A549 treated with ZK216348 at 1 μM for 4 hours (cell line): ENCODE results near the gene FAM43A. TPM values are rescaled to one million over a fixed set of nuclear protein-coding genes. Genes with fewer than 3 reads are reported as not detected.

Experiments used
- total RNA-seq: library from RNA; stranded (reverse); fragments of 200-300 nt; extraction: Qiagen RNA extraction; gene quantifications from 5 replicates; pipeline ENCODE4 v1.2.3, GENCODE V29; 2022; ENCODE audit warnings: low read depth

The FAM43A gene, protein sequence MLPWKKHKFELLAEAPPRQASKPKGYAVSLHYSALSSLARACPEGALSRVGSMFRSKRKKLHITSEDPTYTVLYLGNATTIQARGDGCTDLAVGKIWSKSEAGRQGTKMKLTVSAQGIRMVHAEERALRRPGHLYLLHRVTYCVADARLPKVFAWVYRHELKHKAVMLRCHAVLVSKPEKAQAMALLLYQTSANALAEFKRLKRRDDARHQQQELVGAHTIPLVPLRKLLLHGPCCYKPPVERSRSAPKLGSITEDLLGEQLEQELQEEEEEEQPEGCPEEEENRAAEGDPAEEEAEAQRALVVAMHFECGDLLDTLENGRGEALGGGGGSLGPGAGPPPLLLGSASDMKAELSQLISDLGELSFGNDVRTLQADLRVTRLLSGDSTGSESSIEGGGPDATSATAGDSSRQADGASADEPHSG
- total RNA-seq: 7.2 to 15.9 TPM (median 15.6 TPM) in 5 replicates

DNA sequence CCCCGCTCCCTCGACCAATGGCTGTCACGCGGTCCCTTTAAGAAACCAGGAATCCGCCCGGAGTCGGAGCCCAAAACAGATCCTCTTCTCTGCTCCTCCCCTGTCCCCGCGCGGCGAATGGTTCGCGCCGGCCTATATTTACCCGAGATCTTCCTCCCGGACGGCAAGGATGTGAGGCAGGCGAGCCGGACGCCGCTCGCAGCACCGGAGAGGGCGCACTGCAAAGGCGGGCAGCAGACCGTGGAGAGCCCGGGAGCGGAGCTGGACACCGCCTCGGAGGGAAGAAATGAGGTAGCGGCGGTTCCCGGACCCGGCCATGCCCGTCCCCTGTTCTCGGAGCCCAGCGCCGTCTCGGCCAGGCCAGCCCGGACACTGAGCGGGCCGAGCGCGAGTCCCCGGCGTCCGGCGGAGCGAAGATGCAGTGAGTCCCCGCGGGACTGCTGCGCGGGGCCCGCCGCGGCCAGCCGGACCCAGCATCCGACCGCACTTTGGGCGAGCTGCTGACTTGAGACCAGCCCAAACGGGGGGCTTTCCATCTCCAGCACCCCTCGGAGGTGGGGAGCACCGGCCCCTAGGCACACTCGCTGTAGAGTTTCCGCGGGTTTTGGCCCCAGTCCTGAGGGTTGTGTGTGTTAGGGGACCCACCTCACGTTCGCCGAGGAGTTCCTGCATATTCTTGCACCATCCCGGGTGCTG, at the start of gene FAM43A:
Gene FAM43A (plus strand): TSS at position 166 of the 696 bp plus-strand sequence. CDS start 944 bp downstream, outside the sequence.

DNA sequence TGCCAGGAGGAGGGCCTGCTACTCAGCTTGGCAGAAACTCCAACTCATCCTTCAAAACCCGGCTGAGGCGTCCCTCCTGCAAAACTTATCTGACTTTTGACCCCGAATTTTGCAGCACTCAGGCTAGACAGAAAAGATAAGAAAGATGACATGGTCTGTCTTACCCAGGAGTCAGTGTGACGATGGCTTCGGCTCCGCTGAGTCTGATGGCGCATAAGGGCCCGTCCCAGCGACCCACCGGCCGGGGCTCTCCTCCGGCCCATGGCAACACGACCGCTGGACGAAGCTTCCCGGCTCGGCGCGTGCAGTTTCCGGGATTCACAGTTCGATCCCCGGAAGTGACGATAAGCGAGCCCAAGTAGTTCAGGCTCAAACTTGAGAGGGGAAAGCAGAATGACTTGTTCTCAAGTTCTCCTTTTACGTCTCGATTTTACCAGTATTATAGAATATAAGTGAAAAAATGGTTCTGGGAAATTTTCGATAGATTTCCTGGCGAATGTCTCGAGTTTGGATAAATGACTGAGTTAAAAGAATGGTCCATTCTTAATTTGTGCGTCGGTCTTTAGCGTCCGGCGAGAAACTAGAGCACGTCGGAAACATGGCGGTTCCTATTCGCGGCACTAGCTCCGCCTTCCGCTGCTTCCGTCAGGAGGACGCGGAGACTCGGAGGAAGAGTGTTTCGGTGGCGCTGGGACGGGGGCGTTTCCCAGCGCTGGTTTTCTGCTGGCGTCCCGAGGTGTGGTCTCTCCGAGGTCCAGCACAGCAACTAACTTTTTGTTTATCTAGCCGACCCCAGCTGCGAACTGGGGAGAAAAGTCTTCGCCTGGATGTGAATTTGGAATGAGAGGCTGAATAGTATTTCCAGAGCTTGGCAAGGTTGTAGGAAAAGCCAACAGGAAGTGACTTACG, 13.5 kb upstream of the FAM43A start, which contains the start of gene LSG1:
Gene LSG1 (minus strand): TSS at position 292 of the 909 bp plus-strand sequence. CDS start 29 bp downstream, at position 263.

Other genes starting within 250 kb of the FAM43A start
- gene ATP13A3, start 198.9 kb upstream of the FAM43A start, total RNA-seq: 14.5 to 41.2 TPM (median 33.6 TPM) in 5 replicates
- gene TMEM44, start 52.5 kb upstream of the FAM43A start, total RNA-seq: 8.7 to 13.8 TPM (median 13.2 TPM) in 5 replicates
- gene LSG1, start 13.7 kb upstream of the FAM43A start, total RNA-seq: 31.8 to 33.7 TPM (median 32.2 TPM) in 5 replicates